WERI-Rb-1 (cell line): ENCODE results near the gene F13A1.

Experiments
- DNase-seq: peaks from one replicate; pipeline ENCODE4 v3.0.0-alpha.2; 2020
- H3K27ac ChIP-seq: fragments of 250-450 bp; sonication (Bioruptor Pico); 2 replicates; pipeline ENCODE4 v1.5.1; 2020; ENCODE audit warnings: mild to moderate bottlenecking, moderate library complexity
- H3K27me3 ChIP-seq: fragments of 250-450 bp; sonication (Bioruptor Pico); 2 replicates; pipeline ENCODE4 v1.5.1; 2021; ENCODE audit warnings: mild to moderate bottlenecking, low read depth, moderate library complexity; ENCODE audit not compliant: insufficient read depth, severe bottlenecking
- H3K36me3 ChIP-seq: fragments of 250-450 bp; sonication (Bioruptor Pico); 2 replicates; pipeline ENCODE4 v1.5.1; 2020; ENCODE audit warnings: mild to moderate bottlenecking, moderate library complexity
- H3K4me3 ChIP-seq: 2 replicates; pipeline ENCODE4 v1.5.1; 2011; ENCODE audit warnings: low read depth, mild to moderate bottlenecking, control low read depth, low read length
- H3K9me3 ChIP-seq: fragments of 250-450 bp; sonication (Bioruptor Pico); 2 replicates; pipeline ENCODE4 v1.5.1; 2021; ENCODE audit warnings: mild to moderate bottlenecking, moderate library complexity; ENCODE audit not compliant: severe bottlenecking
- TF ChIP-seq, protein P1 (sequence below): IDR thresholded peaks from 2 replicates; pipeline ENCODE4 v1.5.1; 2011; ENCODE audit warnings: low read depth, mild to moderate bottlenecking, control low read depth, inconsistent platforms, low read length

F13A1 gene

GRCh38 chr6:6219716-6220115 is 100.7 kb downstream of the F13A1 start:
- DNase-seq: no peak
- H3K27me3 ChIP-seq: no peaks in the 10 kb centered on the region
- no peak overlapping the region for H3K4me3 ChIP-seq
- H3K36me3 ChIP-seq: no peaks in the 10 kb centered on the region
- H3K9me3 ChIP-seq: peaks cover 5% of the 10 kb centered on the region
- TF ChIP-seq, protein P1, sequence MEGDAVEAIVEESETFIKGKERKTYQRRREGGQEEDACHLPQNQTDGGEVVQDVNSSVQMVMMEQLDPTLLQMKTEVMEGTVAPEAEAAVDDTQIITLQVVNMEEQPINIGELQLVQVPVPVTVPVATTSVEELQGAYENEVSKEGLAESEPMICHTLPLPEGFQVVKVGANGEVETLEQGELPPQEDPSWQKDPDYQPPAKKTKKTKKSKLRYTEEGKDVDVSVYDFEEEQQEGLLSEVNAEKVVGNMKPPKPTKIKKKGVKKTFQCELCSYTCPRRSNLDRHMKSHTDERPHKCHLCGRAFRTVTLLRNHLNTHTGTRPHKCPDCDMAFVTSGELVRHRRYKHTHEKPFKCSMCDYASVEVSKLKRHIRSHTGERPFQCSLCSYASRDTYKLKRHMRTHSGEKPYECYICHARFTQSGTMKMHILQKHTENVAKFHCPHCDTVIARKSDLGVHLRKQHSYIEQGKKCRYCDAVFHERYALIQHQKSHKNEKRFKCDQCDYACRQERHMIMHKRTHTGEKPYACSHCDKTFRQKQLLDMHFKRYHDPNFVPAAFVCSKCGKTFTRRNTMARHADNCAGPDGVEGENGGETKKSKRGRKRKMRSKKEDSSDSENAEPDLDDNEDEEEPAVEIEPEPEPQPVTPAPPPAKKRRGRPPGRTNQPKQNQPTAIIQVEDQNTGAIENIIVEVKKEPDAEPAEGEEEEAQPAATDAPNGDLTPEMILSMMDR: no peak
- H3K27ac ChIP-seq: no peak overlapping the region

DNA sequence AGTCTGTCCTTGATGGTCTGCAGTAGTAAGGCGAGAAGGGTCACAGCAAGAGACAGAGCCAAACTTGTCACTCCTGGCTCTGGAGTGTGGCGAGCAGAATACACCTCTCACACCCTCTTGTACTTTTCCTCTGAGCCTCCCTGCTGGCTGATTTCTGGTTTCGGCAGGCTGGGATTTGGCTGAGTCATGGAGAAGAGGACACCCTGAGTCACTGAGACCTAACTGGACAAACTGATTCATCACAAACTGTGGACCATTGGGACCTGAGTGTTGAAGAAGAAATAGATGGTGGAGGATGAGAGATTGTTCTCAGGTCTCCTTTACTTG is 101.7 kb downstream of the F13A1 start:
- H3K9me3 ChIP-seq: peaks cover 5% of the 10 kb centered on the region
- DNase-seq: no peak
- H3K27ac ChIP-seq: no peak overlapping the region
- TF ChIP-seq, protein P1: no peak
- no peak overlapping the region for H3K4me3 ChIP-seq
- H3K36me3 ChIP-seq: no peaks in the 10 kb centered on the region
- no peaks in the 10 kb centered on the region for H3K27me3 ChIP-seq

GRCh38 chr6:6217855-6218758 is 102.4 kb downstream of the F13A1 start:
- Histone ChIP-seq H3K36me3 (no peaks in the 10 kb centered on the region), H3K27me3 (no peaks in the 10 kb centered on the region), H3K27ac (no peak overlapping the region), H3K9me3 (peaks cover 5% of the 10 kb centered on the region), H3K4me3 (no peak overlapping the region)
- no peak for DNase-seq
- TF ChIP-seq, protein P1: peak; percentile 44

- no peak overlapping the region for H3K27ac ChIP-seq
- H3K36me3 ChIP-seq: no peaks in the 10 kb centered on the region
- no peak overlapping the region for H3K4me3 ChIP-seq
- peaks cover 3% of the 10 kb centered on the region for H3K27me3 ChIP-seq
- DNase-seq: no peak
- TF ChIP-seq, protein P1: no peak
- H3K9me3 ChIP-seq: peaks cover 32% of the 10 kb centered on the region
Observed at GRCh38 chr6:6210994-6211393, 109.5 kb downstream of the F13A1 start.

- no peak overlapping the region for H3K4me3 ChIP-seq
- no peaks in the 10 kb centered on the region for H3K36me3 ChIP-seq
- no peak for DNase-seq
- TF ChIP-seq, protein P1: no peak
- peaks cover 5% of the 10 kb centered on the region for H3K9me3 ChIP-seq
- H3K27ac ChIP-seq: no peak overlapping the region
- H3K27me3 ChIP-seq: peaks cover 5% of the 10 kb centered on the region
Observed at GRCh38 chr6:6202886-6203285, 117.6 kb downstream of the F13A1 start.

DNA sequence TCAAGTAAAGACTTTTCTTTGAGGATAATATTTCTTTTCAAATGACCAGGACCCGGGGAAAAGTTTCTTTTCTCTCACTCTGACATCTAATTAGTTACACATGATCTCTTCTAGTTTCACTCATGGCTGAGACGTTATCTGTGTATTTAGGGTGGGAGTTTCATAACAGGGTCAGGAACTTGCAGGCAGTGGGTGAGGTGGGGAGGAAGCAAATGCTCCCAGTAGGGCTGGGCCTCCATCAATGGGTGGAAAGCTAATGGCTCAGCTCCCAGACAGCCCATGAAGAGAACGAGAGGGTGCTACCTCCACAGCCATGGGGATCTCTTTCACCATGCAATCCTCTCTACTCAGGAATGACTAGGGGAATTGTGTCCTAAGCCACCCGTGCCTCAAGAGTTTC is 119.3 kb downstream of the F13A1 start:
- Histone ChIP-seq H3K27ac (no peak overlapping the region), H3K36me3 (no peaks in the 10 kb centered on the region), H3K9me3 (no peaks in the 10 kb centered on the region), H3K27me3 (peaks cover 3% of the 10 kb centered on the region), H3K4me3 (no peak overlapping the region)
- TF ChIP-seq, protein P1: no peak
- no peak for DNase-seq
